ENCODE results near the gene PRDM13. TPM values are rescaled to one million over a fixed set of nuclear protein-coding genes. Genes with fewer than 3 reads are reported as not detected.
"Not testable (repeated sequence)": the region's sequence is repeated elsewhere in the genome, so short reads cannot be mapped to it uniquely, and the experiment has no call there.

Gene PRDM13
- not detected for polyA plus RNA-seq (ENCODE audit: insufficient read length in 4 of 4)

- DNase-seq (ENCODE audit: low read depth in 4 of 4, low spot score in 3 of 4) = no peak
These were observed at the start of gene PRDM13 for GRCh38 chr6:99606656-99607415. PRDM13 (plus strand) TSS chr6:99606833; CDS start chr6:99607035, 202 bp downstream.

- DNase-seq (ENCODE audit: low read depth in 4 of 4, low spot score in 3 of 4) = no peak
These were observed 47.6 kb upstream of the PRDM13 start for GRCh38 chr6:99559057-99559456.

- no peak for DNase-seq (ENCODE audit: low read depth in 4 of 4, low spot score in 3 of 4)
These were observed 46.0 kb upstream of the PRDM13 start for GRCh38 chr6:99560668-99561067.

GRCh38 chr6:99563056-99563723 lies 43.4 kb upstream of the PRDM13 start:
- no peak for DNase-seq (ENCODE audit: low read depth in 4 of 4, low spot score in 3 of 4)

- peak; percentile 84 to 94 (median 90) for DNase-seq (ENCODE audit: low read depth in 4 of 4, low spot score in 3 of 4)
These were observed 38.3 kb upstream of the PRDM13 start, which contains the start of gene CCNC for GRCh38 chr6:99568103-99568933. CCNC (minus strand) TSS chr6:99568660; CDS start chr6:99568527, 133 bp downstream.

GRCh38 chr6:99573980-99574617 lies 32.5 kb upstream of the PRDM13 start:
- no peak for DNase-seq (ENCODE audit: low read depth in 4 of 4, low spot score in 3 of 4)

GRCh38 chr6:99575544-99576227 lies 30.9 kb upstream of the PRDM13 start:
- no peak for DNase-seq (ENCODE audit: low read depth in 4 of 4, low spot score in 3 of 4)

GRCh38 chr6:99579781-99580180 lies 26.9 kb upstream of the PRDM13 start:
- no peak for DNase-seq (ENCODE audit: low read depth in 4 of 4, low spot score in 3 of 4)

GRCh38 chr6:99587792-99588191 lies 18.8 kb upstream of the PRDM13 start:
- DNase-seq (ENCODE audit: low read depth in 4 of 4, low spot score in 3 of 4) = no peak

- DNase-seq (ENCODE audit: low read depth in 4 of 4, low spot score in 3 of 4) = no peak
These were observed 17.9 kb upstream of the PRDM13 start for GRCh38 chr6:99588618-99589289.

- no peak for DNase-seq (ENCODE audit: low read depth in 4 of 4, low spot score in 3 of 4)
These were observed 17.4 kb upstream of the PRDM13 start for GRCh38 chr6:99589290-99589672.

- no peak for DNase-seq (ENCODE audit: low read depth in 4 of 4, low spot score in 3 of 4)
These were observed 16.6 kb upstream of the PRDM13 start for GRCh38 chr6:99589907-99590493.

GRCh38 chr6:99590728-99591672 lies 15.6 kb upstream of the PRDM13 start:
- DNase-seq (ENCODE audit: low read depth in 4 of 4, low spot score in 3 of 4) = no peak

GRCh38 chr6:99591673-99592364 lies 14.8 kb upstream of the PRDM13 start:
- no peak for DNase-seq (ENCODE audit: low read depth in 4 of 4, low spot score in 3 of 4)

- DNase-seq (ENCODE audit: low read depth in 4 of 4, low spot score in 3 of 4) = no peak
These were observed 13.7 kb upstream of the PRDM13 start for GRCh38 chr6:99592900-99593299.

GRCh38 chr6:99594696-99595095 lies 11.9 kb upstream of the PRDM13 start:
- not testable (repeated sequence) for DNase-seq (ENCODE audit: low read depth in 4 of 4, low spot score in 3 of 4)

All from right renal pelvis (tissue), 4 donors.